HG02981 (cell line): ENCODE results near the gene MRPS16.

Source experiments
- ATAC-seq: cut with Tn5 transposase; IDR thresholded peaks from one replicate; pipeline ENCODE4 v1.9.1; 2021; ENCODE audit warnings: mild to moderate bottlenecking, moderate library complexity; ENCODE audit not compliant: unreplicated experiment

Gene MRPS16

DNA sequence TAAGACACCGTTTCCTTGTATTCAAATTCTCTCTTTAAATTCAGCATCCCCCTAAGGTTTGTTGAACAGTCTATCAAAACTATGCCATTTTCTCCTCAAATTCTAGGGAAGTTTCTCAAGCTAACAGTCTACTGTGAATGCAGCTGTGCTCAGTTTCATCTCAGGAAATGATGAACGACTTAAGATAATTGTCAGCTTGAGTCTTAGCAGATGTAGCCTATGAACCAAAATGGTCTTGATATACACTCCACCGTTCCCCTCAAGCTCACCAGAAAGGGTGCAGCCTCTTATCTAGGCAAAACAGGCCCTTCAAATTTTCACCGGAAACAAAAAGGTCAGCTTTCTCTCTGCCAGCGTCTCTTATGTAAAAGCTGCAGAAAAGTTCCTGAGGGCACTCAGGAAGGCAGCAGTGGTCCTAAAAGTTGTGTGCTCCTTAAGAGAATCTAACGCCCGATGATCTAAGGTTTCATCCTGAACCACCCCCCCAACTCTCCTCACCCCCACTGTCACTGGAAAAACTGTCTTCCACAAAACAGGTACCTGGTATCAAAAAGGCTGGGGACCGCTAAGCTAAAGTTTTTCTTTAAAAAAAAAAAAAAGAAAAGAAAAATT is 7.5 kb downstream of the MRPS16 start:
- no peak for ATAC-seq

DNA sequence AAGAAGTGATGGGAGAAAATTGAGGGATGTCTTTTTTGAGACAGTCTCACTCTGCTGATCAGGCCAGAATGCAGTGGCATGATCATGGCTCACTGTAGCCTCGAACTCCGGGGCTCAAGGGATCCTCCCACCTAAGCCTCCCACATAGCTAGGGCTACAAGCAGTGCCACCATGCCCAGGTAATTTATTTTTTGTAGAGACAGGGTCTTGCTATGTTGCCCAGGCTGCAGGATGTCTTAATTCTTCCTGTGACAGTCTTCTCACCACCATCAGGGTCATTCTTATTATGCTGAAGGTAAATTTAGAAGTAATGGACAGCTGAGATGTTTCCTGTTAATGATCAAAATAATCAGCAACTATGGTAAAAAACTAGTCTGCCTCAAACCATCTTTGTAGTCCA is 12.5 kb downstream of the MRPS16 start:
- no peak for ATAC-seq

DNA sequence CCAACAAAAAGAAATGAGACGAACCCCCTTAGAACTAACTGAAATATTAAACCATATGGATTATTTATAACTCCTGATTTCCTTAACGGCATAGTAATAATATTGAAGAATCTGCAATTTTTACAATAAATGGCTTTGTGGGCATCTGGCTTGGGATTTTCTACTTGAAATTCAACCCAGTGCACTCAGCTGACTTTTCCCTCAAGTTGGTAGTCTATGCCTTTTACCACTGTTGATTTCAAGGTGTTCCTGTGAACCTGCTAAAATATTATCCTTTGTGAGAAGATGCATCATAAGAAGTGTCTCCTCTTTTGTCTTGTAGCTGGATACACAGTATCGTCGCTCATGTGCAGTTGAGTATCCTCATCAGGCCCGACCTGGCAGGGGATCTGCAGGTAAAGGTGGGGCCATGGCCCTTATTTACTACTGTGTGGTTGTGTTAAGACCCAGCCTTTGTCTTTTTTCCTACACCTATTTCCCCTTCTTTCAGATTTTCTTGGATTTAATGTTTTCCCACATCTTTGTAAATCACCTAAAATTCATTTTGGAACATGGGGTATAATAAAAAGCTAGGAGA is 13.4 kb downstream of the MRPS16 start:
- ATAC-seq: no peak

DNA sequence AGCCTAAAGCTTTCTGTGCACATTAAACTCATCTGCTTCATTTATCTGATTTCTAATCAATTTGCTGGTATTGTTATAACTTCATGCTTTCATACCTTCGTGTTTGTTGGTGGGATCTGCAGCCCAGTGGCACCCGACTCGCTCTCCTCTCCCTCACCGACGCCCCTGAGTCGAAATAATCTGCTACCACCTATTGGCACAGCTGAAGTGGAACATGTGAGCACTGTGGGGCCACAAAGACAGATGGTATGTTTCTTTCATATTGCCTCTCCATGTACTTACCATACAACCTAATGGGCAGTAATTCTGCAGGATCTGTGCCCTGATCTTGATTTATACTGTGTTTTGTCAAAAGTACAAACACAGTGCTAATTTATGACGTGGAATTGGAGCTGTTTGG is 17.7 kb downstream of the MRPS16 start:
- no peak for ATAC-seq

GRCh38 chr10:73233883-73234282 is 18.6 kb downstream of the MRPS16 start:
- no peak for ATAC-seq

- no peak for ATAC-seq
Measured at GRCh38 chr10:73232887-73233286, 19.6 kb downstream of the MRPS16 start.

GRCh38 chr10:73229567-73229966 is 22.9 kb downstream of the MRPS16 start:
- no peak for ATAC-seq

DNA sequence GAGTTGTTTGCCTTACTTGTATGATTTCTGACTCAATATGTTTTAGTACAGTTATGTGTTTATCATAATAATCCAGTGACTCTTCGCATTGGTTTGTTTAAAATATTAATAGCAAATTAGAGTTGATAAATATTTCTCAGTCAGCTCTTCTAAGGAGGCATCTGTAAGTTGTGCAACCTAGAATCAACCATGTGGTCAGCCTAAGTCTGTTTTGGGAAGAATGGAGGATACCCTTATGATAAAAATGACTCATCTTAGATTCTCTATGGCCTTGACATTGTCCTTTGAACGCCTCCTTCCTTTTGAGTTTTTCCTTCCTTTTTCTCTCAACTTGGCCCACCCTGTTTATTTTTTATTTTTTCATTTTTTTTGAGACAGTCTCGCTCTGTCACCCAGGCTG is 24.2 kb downstream of the MRPS16 start:
- ATAC-seq: no peak

GRCh38 chr10:73226663-73227062 is 25.8 kb downstream of the MRPS16 start:
- no peak for ATAC-seq

- ATAC-seq: no peak
Measured at GRCh38 chr10:73225518-73225917, 26.9 kb downstream of the MRPS16 start.

DNA sequence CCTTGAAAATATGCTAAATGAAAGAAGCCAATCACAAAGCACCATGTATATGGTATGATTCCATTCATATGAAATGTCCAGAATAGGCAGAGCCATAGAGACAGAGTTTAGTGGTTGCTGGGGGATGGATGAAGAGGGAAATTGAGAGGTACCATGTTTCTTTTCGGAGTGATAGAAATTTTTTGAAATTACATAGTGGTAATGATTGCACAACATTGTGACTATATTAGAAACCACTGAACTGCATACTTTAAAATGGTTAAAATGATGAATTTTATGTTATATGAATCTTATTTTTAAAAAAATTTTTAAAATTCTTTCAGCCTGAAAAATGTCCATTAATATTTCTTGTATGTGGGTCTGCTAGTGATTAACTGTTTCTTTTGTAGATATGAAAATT is 31.5 kb downstream of the MRPS16 start:
- ATAC-seq: no peak

DNA sequence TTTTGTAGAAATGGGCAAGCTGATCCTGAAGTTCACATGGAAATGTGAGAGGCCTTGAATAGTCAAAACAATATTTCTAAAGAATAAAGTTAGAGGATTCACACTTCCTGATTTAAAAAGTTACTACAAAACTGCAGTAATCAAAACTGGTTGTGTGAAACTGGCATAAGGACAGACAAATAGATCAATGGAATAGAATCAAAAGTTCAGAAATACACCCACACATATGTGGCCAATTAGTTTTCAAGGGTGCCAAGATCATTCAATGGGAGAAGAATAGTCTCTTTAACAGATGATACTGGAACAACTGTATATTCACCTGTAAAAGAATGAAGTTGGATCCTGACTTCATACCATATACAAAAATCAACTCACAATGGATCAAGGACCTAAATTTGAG is 33.1 kb downstream of the MRPS16 start:
- no peak for ATAC-seq

DNA sequence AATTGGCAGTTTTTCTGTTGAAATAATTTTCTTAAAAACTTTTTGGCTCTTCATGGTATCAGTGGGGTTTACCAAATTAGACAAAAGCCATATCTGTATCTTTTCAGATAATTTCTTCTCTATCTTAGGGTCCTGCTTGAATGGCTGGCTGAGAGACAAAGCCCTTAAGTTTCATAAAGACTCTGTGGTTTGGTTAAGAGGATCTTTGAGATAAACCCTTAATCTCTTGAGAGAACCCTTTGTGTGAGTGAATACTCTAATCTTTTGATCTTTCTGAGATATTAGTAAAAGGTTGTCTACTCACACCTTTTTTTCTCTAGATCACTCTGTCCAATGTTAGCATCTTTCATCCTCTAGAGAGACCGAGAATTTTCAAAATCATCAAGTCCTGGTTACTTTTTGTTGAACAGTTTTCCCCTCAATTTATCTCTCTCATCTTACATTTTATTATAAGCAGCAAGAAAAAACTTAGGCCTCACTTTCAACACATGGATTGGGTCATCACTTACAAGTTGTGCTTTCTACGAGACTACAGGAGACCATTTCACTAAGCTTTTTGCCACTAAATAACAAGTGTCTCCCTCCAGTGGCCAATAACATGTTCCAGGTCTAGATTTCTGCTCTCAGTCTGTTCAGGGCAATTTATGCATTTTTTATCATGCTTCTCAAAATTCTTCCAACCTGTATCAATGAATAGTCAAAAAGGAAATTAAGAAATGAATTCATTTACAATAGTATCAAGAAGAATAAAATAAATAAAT is 33.8 kb downstream of the MRPS16 start:
- no peak for ATAC-seq

DNA sequence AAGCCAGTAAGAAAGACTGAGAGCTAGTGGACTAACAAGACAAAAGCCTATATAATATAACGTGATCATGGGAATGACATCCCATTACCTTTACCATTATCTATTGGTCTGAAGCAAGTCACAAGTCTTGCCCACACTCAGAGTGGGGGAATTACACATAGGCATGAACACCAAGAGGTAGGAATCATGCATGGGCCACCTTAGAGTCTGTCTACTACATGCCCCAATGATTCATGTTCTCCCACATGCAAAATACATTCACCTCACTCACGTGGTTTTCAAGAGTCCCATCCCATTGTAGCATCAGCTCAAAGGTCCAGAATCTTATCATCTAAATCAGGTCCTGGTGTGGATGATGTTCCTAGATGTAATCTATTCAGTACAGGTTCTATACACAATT is 34.8 kb downstream of the MRPS16 start:
- ATAC-seq: no peak

DNA sequence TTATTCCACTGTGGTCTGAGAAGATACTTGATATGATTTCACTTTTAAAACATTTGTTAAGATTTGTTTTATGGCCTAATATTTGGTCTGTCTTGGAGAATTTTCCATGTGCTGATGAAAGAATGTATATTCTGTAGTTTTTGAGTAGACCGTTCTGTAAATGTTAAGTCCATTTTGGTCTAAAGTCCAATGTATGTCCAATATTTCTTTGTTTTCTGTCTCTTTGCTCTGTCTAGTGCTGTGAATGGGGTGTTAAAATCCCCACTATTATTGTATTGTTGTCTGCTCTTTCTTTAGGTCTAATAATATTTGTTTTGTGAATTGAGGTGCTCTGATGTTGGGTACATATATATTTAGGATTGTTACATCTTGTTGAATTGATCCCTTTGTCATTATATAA is 36.7 kb downstream of the MRPS16 start:
- ATAC-seq: no peak

- no peak for ATAC-seq
Measured at GRCh38 chr10:73211106-73211811, 41.2 kb downstream of the MRPS16 start.

DNA sequence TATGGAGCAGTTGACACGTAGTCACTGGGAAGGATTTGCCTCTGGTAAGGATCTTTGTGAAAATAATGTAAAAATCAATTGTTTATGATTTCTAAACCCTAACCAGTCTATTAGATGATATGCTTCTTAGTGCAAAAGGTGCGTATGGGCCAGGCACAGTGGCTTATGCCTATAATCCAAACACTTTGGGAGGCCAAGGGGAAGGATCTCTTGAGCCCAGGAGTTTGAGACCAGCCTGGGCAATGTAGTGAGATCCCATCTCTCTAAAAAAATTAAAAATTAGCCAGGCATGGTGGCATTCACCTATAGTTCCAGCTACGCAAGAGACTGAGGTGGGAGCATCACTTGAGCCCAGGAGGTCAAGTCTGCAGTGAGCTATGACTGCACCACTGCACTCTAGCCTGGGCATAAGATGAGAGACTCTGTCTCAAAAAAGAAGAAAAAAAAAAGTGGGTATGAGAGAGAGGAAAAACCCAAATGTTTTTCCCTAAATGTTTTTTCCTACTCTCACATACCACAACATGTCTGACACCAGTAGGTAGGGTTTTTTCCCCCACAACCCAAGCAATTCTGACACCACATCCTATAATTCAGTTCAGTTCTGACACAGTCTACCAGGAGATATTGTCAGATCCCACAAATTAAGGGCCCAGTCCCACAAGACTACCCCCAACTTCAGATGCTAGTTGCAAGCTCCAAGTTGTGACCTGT is 41.9 kb downstream of the MRPS16 start:
- ATAC-seq: no peak

GRCh38 chr10:73209705-73210104 is 42.7 kb downstream of the MRPS16 start:
- no peak for ATAC-seq

DNA sequence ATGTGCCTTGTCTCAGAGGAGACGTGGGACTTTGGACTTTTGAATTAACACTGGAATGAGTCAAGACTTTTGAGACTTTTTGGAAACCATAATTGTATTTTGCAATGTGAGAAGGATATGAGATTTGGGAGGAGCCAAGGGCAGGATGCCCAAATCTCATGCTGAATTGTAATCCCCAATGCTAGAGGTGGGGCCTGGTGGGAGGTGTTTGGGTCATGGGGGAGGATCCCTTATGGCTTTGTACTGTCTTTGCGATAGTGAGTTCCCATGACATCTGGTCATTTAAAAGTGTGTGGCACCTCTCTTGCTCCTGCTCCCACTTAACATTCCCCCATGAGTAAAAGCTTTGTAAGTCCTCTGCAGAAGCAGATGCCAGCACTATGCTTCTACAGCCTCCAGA is 44.6 kb downstream of the MRPS16 start:
- ATAC-seq: no peak

DNA sequence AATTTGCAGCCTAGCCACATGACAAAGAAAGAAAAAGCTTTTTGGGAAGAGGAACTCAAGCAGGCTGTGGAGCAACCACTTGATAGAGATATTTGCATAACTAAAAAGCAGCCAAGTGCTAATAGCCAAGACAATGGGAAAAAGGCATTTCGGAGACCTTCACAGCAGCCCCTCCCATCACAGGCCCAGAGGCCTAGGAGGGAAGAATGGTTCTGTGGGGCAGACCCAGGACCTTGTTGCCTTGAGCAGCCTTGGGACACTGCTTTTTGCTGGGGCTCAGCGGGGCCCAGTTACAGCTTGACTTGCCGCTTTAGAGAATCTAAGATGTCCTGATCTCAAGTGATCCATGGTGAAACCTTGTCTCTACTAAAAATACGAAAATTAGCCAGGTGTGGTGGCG is 46.1 kb downstream of the MRPS16 start:
- ATAC-seq: no peak

DNA sequence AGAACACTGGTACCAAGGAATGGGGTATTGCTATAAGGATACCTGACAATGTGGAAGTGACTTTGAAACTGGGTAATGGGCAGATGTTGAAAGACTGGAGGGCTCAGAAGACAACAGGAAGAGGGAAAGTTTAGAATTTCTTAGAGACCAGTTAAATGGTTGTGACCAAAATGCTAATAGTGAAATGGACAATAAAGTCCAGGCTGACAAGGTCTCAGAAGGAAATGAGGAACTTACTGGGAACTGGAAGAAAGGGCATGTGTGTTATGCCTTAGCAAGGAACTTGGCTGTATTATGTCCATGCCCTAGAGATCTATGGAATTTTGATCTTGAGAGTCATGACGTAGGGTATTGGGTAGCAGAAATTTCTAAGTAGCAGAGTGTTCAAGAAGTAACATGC is 46.6 kb downstream of the MRPS16 start:
- no peak for ATAC-seq
